Measurements from ENCODE around the gene ZNF775.

DNA sequence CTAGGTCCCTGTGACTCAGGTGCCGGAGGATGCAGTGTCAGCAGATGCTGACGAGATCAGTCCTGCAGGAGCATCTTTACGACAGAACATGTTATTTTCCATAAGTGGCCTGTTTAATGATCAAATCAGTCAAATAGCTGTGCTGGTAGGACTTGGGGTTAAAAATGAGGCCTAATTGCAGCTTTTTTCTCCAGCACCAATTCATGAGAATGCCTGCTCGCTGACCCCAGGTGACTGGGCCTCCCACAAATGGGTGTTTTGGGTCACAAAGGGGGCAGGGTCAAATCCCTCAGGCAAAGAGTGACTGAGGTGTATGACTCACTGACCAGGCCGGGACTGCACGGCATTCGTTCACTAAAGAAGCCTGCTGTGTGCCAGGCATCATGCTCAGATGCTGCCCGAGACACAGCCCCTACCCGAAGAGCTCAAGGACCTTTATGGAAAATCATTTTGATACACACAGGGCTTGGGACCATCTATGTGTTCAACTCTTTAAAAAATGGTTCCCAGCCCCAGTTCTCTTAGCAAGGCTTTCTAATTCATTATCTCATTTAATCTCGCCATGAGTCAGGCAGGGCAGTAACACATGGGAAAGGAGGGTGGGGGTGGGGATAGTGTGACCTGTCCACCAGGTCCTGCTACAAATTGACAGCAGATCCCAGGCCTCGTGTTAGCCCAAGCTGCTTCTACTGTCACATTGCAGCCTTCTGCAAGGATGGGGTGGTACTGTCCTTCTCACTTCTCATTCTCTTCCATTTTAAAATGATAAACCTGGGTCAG lies 21.1 kb downstream of the ZNF775 start:
- TF ChIP-seq POLR2A (IDR thresholded peaks at IDR 0.05) (no peak), CTCF (IDR thresholded peaks at IDR 0.05) (no peak)

Measured in esophagus squamous epithelium (tissue), 4 donors.